Measurements from ENCODE around the gene C3orf20.
"Not testable (repeated sequence)": the region's sequence is repeated elsewhere in the genome, so short reads cannot be mapped to it uniquely, and the experiment has no call there.

Gene C3orf20

GRCh38 chr3:14703128-14703750 lies 28.3 kb downstream of the C3orf20 start:
- DNase-seq: no peak

GRCh38 chr3:14703791-14704190 lies 28.9 kb downstream of the C3orf20 start:
- DNase-seq: no peak

GRCh38 chr3:14706096-14706495 lies 31.2 kb downstream of the C3orf20 start:
- no peak for DNase-seq

GRCh38 chr3:14716591-14716990 lies 41.6 kb downstream of the C3orf20 start:
- no peak for DNase-seq

GRCh38 chr3:14717307-14717706 lies 42.4 kb downstream of the C3orf20 start:
- no peak for DNase-seq

- DNase-seq: no peak
Observed at GRCh38 chr3:14718539-14718938, 43.6 kb downstream of the C3orf20 start.

GRCh38 chr3:14719006-14719405 lies 44.1 kb downstream of the C3orf20 start:
- no peak for DNase-seq

GRCh38 chr3:14721126-14721864 lies 46.4 kb downstream of the C3orf20 start:
- no peak for DNase-seq

GRCh38 chr3:14725013-14725412 lies 50.1 kb downstream of the C3orf20 start:
- no peak for DNase-seq

- no peak for DNase-seq
Observed at GRCh38 chr3:14725564-14726440, 50.9 kb downstream of the C3orf20 start.

GRCh38 chr3:14726441-14726780 lies 51.5 kb downstream of the C3orf20 start:
- no peak for DNase-seq

- DNase-seq: no peak
Observed at GRCh38 chr3:14728113-14728512, 53.2 kb downstream of the C3orf20 start.

- DNase-seq: no peak
Observed at GRCh38 chr3:14730703-14731382, 55.9 kb downstream of the C3orf20 start.

GRCh38 chr3:14740983-14741382 lies 66.0 kb downstream of the C3orf20 start:
- no peak for DNase-seq

GRCh38 chr3:14741510-14741909 lies 66.6 kb downstream of the C3orf20 start:
- no peak for DNase-seq

- no peak for DNase-seq
Observed at GRCh38 chr3:14744556-14744955, 69.6 kb downstream of the C3orf20 start.

- no peak for DNase-seq
Observed at GRCh38 chr3:14750650-14751049, 75.7 kb downstream of the C3orf20 start.

- not testable (repeated sequence) for DNase-seq
Observed at GRCh38 chr3:14752979-14753378, 78.0 kb downstream of the C3orf20 start.

- DNase-seq: no peak
Observed at GRCh38 chr3:14757153-14757700, 82.3 kb downstream of the C3orf20 start.

- DNase-seq: no peak
Observed at GRCh38 chr3:14758297-14758696, 83.4 kb downstream of the C3orf20 start.

- DNase-seq: no peak
Observed at GRCh38 chr3:14758959-14759358, 84.0 kb downstream of the C3orf20 start.

GRCh38 chr3:14760185-14760584 lies 85.2 kb downstream of the C3orf20 start:
- no peak for DNase-seq

- no peak for DNase-seq
Observed at GRCh38 chr3:14761121-14761672, 86.3 kb downstream of the C3orf20 start.
